Ovary (tissue), 9 donors: Measurements from ENCODE around the gene MAN1B1. TPM values are rescaled to one million over a fixed set of nuclear protein-coding genes. Genes with fewer than 3 reads are reported as not detected.

ENCODE experiments used
- DNase-seq, 5 donors: peaks; one replicate each; pipeline ENCODE4 v3.0.0-alpha.2; 2019 to 2020
- H3K27ac ChIP-seq, 2 donors: fragments of 200-600 bp; one replicate each; pipeline versions ENCODE4 v1.5.1 to v1.8.0; 2019 to 2022
- H3K27me3 ChIP-seq: fragments of 200-600 bp; one replicate; pipeline ENCODE4 v1.8.0; 2022
- H3K36me3 ChIP-seq: fragments of 200-600 bp; sonication (generic); one replicate; pipeline ENCODE4 v1.5.1; 2019
- H3K4me1 ChIP-seq: one replicate; pipeline ENCODE4 v1.8.1; 2013; ENCODE audit warnings: mild to moderate bottlenecking, moderate library complexity; ENCODE audit not compliant: insufficient read depth
- H3K4me3 ChIP-seq: fragments of 200-600 bp; sonication (generic); one replicate; pipeline ENCODE4 v1.5.1; 2017
- H3K9me3 ChIP-seq, 2 donors: fragments of 200-600 bp in 1 of 2; sonication (generic) in 1 of 2; one replicate each; pipeline versions ENCODE4 v1.5.1 to v1.8.1; 2013 to 2019; ENCODE audit warnings: mild to moderate bottlenecking in 1 of 2, moderate library complexity in 1 of 2
- CTCF ChIP-seq, 3 donors: fragments of 450-650 bp in 2 of 3; fragments of 200-600 bp in 1 of 3; IDR thresholded peaks; one replicate each; pipeline versions ENCODE4 v1.5.1 to v1.8.0; 2016 to 2022; ENCODE audit warnings: antibody characterized with exemption in 3 of 3, mild to moderate bottlenecking in 1 of 3
- EP300 ChIP-seq: sonication (generic); formaldehyde crosslinking; IDR thresholded peaks from one replicate; pipeline ENCODE4 v1.6.1; 2017; ENCODE audit warnings: antibody characterized with exemption
- POLR2A ChIP-seq: fragments of 450-650 bp; IDR thresholded peaks from one replicate; pipeline ENCODE4 v1.6.1; 2017; ENCODE audit warnings: antibody characterized with exemption, mild to moderate bottlenecking, moderate library complexity
- WGBS, 3 donors: extraction: QIAGEN DNeasy Blood & Tissue Kit in 1 of 3; methylation state at CpG; one replicate each; pipeline versions ENCODE4 v1.1.5 to v1.1.7; 2013 to 2017; 5-methylcytosine and 5-hydroxymethylcytosine counted together
- intact Hi-C, 4 donors: fragments of 100-400 bp; cut with DNase I; formaldehyde crosslinking; loops; one replicate each; pipeline versions ENCODE4 v1.11.0 to v1.15.1; 2022 to 2023
- polyA plus RNA-seq, 2 donors: library from polyadenylated mRNA; stranded (reverse); fragments of 200-250 nt in 1 of 2; fragments of 350-450 nt in 1 of 2; fragmentation: Illumina TruSeq in 1 of 2; extraction: RNeasy Lipid Tissue Mini Kit (QIAGEN cat#74804) in 1 of 2; gene quantifications; one replicate each; pipeline ENCODE4 v1.2.3, GENCODE V29; 2013 to 2014
- total RNA-seq, 7 donors: library from RNA; depleted of rRNA in 2 of 7; stranded (reverse); fragments of >200 nt in 2 of 7; fragmentation: NEBNext Ultra II Directional in 3 of 7; extraction: Animal tissue kit (Norgen Biotek cat#: 25700) in 3 of 7; gene quantifications; one replicate each; pipeline versions ENCODE4 v1.1.0 to v1.2.4, GENCODE V29; 2016 to 2023
- donor health status: DM: no; HTN: no; CAD: no; lungs with moderate emphysema.
- donor health status: DM: no; HTN: no; CAD: no.
- donor health status: Bipolar disorder and iron deficiency.
- donor health status: DM: yes; HTN: yes; CAD: no.
- donor health status: DM: no; HTN: no; CAD: no.
- donor health status: DM: yes; HTN: yes; CAD: no.

Gene MAN1B1
- total and polyA plus RNA-seq, 9 donors = 30.2 to 109 (median 39.7) TPM

DNA sequence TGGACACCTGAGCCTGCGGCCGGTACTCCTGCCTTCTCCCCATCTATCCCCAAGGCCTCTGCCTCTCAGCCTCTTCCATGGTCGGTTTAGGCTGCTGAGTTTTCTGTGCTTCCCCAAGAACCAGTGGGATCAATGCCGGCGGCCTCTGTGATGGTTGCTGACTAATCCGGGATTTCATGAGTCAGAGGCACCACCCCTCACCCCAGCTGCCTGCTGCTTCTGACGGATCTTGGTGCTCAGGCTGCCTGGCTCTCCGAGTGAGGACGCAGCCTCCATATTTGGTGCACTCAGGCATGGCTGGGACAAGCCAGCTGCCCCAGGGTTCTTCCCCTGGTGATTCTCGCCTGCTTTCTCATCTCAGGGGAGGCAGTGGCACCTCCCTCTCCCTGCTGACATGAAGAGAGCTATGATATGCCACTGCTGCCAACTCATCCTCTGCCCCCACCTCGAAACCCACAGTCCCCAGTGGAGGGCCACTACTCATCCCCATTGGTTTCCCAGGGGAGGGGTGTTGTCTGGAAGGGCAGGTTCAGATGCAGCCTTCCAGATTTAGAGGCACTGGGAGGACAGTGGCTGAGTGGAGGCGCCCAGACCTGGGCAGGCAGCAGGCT lies 3.3 kb upstream of the MAN1B1 start:
- no peaks in the 10 kb centered on the region for H3K36me3 ChIP-seq
- no peaks in the 10 kb centered on the region for H3K9me3 ChIP-seq
- 41 to 53% (median 50%) methylated on average over 12 of the region's 12 CpGs for WGBS, 3 donors
- H3K4me3 ChIP-seq = no peak overlapping the region
- no peak for TF ChIP-seq POLR2A
- TF ChIP-seq EP300 = no peak
- no peak for TF ChIP-seq CTCF (IDR thresholded peaks at IDR 0.05)
- H3K27ac ChIP-seq = no peak overlapping the region
- peak in 2 of 5 donors; percentile 55 to 56 for DNase-seq
- peaks cover 7% of the 10 kb centered on the region for H3K4me1 ChIP-seq
- no peaks in the 10 kb centered on the region for H3K27me3 ChIP-seq
- intact Hi-C loops = no loop called here

DNA sequence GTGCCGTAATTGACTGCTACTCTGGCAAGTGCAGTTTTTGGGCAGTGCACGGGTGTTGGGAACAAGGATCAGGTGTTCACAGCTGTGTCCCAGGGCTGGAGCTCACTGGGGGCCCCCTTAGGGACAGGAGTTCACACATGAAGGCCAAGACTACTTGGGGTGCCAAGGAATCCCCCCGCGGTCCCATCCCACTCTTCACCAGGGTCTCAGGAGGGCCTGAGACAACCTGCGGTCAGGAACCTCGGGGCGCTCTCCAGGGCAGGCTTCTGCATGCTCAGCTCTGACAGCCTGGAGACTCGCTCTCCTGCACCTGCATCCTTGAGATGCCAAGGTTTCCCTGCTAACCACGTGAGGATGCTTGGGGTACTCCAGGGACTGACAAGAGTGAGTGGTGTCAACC lies 2.3 kb upstream of the MAN1B1 start:
- no peaks in the 10 kb centered on the region for H3K27me3 ChIP-seq
- H3K36me3 ChIP-seq = no peaks in the 10 kb centered on the region
- no peak overlapping the region for H3K27ac ChIP-seq

GRCh38 chr9:137085920-137086530 lies 760 bp upstream of the MAN1B1 start:
- Histone ChIP-seq H3K4me3 (peak overlapping the region; percentile 82), H3K4me1 (peaks cover 9% of the 10 kb centered on the region), H3K9me3 (no peaks in the 10 kb centered on the region), H3K27ac (peak overlapping the region; percentile 55 to 68), H3K36me3 (no peaks in the 10 kb centered on the region), H3K27me3 (no peaks in the 10 kb centered on the region)
- TF ChIP-seq EP300 (no peak), CTCF (IDR thresholded peaks at IDR 0.05) (no peak), POLR2A (no peak)
- 1 to 2% (median 2%) methylated on average over 26 to 58 of the region's 58 CpGs for WGBS, 3 donors
- intact Hi-C loops = no loop called here
- peak in 3 of 5 donors; percentile 37 to 57 (median 45) for DNase-seq

More for the DNA sequence above, 2.3 kb upstream of the MAN1B1 start:
- TF ChIP-seq POLR2A = no peak
- Histone ChIP-seq H3K4me1 (peaks cover 9% of the 10 kb centered on the region), H3K4me3 (no peak overlapping the region), H3K9me3 (no peaks in the 10 kb centered on the region)
- intact Hi-C loops = no loop called here
- WGBS, 3 donors = 66 to 77% (median 67%) methylated on average over 9 of the region's 9 CpGs
- peak in 1 of 5 donors; percentile 33 for DNase-seq

DNA sequence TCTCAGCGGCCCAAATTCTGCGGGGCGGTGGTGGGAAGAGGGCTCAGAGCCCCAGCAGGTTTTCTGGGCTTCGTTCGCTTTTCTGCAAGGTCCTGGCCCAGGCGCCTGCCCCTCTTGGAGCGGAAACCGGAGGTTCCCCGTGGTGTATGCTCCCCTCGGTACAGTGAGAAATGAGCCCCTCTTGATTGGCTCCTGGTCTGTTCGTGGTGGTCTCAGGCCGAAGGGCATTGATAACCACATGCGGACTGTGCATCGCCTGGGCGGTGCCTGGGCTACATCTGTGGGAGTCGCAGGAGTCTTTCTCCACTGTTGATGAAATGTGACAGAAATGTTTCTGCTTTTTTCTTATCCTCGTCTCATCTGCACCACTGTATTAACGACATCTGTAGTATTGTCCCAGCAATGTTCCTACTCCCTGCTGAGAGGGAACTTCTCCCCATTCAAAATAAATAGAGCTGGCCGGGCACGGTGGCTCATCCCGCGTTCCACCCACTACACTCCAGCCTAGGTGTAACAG lies 682 bp downstream of the MAN1B1 start:
- Histone ChIP-seq H3K9me3 (no peaks in the 10 kb centered on the region), H3K27me3 (no peaks in the 10 kb centered on the region), H3K4me1 (peaks cover 9% of the 10 kb centered on the region), H3K27ac (peak overlapping the region; percentile 3 to 68), H3K4me3 (peak overlapping the region; percentile 82), H3K36me3 (no peaks in the 10 kb centered on the region)
- no peak for TF ChIP-seq CTCF (IDR thresholded peaks at IDR 0.05)
- TF ChIP-seq POLR2A = no peak
- TF ChIP-seq EP300 = no peak
- DNase-seq = no peak
- 9 to 10% (median 10%) methylated on average over 22 of the region's 22 CpGs for WGBS, 3 donors
- intact Hi-C loops = no loop called here

- H3K4me1 ChIP-seq = peaks cover 9% of the 10 kb centered on the region
- no peak for TF ChIP-seq EP300
- TF ChIP-seq POLR2A = no peak
- TF ChIP-seq CTCF (IDR thresholded peaks at IDR 0.05) = no peak
- no peaks in the 10 kb centered on the region for H3K36me3 ChIP-seq
- intact Hi-C loops = no loop called here
- no peak overlapping the region for H3K4me3 ChIP-seq
- 79 to 84% (median 83%) methylated on average over 5 of the region's 5 CpGs for WGBS, 3 donors
- H3K9me3 ChIP-seq = no peaks in the 10 kb centered on the region
- H3K27ac ChIP-seq = no peak overlapping the region
- no peaks in the 10 kb centered on the region for H3K27me3 ChIP-seq
- DNase-seq = no peak
These were observed 1.3 kb downstream of the MAN1B1 start for GRCh38 chr9:137088121-137088520.
